CD1c-positive myeloid dendritic cell (primary cell): ENCODE data around the gene INTS11.
"Not testable (repeated sequence)": the region's sequence is repeated elsewhere in the genome, so short reads cannot be mapped to it uniquely, and the experiment has no call there.

Source experiments
- DNase-seq: peaks from one replicate; pipeline ENCODE4 v3.0.0-alpha.2; 2016; ENCODE audit errors: extremely low spot score

INTS11 gene

DNA sequence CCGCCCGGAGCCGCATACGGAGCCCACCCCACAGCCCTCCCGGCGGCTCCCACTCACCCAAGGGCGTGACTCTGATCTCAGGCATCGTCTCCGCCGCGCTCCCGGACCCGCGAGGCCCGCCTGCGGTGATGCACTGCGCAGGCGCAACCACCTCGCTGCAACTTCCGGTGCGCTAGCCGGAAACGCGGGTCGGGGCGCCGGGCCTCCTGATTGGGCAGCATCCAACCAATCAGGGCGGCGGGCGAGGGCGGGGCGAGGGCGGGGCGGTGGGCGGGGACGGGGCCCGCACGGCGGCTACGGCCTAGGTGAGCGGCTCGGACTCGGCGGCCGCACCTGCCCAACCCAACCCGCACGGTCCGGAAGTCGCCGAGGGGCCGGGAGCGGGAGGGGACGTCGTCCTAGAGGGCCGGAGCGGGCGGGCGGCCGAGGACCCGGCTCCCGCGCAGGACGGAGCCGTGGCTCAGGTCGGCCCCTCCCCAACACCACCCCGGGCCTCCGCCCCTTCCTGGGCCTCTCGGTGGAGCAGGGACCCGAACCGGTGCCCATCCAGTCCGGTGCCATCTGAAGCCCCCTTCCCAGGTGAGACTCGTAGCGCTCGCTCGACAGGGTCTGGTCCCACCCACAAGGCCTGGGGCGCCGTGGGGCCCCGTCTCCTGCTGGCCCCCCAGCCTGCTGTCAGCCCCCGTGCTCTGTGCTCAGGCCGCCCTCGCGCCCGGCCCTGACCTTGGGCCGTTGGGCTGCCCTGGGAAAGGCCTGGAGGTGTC lies at the start of gene INTS11, which contains the start of gene CPTP:
Gene INTS11 (minus strand): TSS at position 137 of the 764 bp plus-strand sequence. CDS start 52 bp downstream, at position 85.
Gene CPTP (plus strand): TSS at position 279 of the 764 bp plus-strand sequence. CDS start 2,109 bp downstream, outside the sequence.
- DNase-seq: peak; percentile 96

DNA sequence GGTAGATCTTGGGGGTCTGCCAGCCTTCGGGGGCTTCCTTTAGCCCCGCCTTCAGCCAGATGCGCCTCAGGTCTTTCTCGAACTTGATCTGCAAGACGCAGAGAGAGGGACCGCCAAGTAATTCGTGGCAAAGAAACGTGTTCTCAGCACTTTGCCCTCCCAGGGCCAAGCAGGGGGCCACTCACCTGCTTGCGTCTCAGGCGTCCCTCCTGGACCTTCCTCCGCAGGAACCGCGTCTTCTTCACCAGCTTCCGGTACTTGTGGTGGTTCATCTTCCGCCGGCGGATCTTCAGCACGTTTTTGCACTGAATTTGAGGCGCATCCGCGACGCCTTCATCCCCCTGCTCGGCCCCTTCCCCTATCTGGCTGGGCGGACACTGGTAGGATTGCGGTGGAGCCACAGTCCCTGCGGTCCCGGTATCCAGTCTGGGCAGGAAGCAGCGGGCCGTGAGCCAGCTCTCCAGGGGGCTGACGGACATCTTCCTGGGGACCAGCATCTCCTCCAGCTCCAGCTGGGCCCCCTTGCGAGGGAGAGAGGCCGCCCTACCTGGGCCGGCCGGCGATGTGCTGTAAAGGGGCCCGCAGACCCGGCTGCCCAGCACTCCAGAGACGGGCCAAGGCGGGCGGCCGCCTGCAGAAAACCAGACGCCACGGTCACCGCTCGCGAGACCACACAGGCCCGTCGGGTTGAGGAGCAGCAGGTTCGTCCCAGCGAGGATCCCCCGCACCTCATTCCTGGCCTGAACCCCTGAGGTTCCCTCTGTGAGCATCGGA lies 49.5 kb upstream of the INTS11 start:
- DNase-seq: no peak

DNA sequence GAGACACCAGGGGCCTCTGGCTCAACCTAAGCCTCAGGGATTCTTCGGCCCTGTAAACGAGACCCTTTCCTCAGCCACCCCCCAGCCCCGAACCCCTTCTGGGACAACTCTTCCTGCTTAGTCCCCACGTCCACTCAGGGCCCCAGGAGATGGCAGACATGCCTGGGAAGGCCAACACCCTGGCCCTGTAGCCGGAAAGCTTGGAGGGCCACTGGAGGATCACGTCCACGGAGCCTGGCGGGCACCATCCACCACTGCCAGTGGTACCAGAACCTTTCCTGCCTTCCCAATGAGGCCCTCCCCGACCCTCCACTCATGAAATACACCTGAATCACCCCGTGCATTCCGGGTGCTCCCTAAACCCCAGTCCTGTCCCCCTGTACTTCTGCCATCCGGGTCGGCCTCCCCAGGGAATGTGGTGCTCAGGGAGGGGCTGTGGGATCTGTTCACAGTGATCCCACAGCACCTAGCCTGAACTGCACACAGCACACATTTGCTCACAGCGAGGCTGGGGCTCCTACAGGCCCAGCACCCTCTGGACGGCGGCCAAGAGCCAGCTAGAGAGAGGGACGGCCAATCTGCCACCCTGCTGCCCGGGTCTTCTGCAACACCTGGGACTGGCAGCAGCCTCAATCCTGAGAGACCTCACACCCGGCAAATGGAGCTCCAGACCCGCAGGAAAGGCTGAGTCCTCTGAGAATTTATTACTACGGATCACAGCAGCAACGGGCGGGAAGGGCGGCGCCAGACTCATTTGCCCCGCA lies 48.8 kb upstream of the INTS11 start:
- no peak for DNase-seq

DNA sequence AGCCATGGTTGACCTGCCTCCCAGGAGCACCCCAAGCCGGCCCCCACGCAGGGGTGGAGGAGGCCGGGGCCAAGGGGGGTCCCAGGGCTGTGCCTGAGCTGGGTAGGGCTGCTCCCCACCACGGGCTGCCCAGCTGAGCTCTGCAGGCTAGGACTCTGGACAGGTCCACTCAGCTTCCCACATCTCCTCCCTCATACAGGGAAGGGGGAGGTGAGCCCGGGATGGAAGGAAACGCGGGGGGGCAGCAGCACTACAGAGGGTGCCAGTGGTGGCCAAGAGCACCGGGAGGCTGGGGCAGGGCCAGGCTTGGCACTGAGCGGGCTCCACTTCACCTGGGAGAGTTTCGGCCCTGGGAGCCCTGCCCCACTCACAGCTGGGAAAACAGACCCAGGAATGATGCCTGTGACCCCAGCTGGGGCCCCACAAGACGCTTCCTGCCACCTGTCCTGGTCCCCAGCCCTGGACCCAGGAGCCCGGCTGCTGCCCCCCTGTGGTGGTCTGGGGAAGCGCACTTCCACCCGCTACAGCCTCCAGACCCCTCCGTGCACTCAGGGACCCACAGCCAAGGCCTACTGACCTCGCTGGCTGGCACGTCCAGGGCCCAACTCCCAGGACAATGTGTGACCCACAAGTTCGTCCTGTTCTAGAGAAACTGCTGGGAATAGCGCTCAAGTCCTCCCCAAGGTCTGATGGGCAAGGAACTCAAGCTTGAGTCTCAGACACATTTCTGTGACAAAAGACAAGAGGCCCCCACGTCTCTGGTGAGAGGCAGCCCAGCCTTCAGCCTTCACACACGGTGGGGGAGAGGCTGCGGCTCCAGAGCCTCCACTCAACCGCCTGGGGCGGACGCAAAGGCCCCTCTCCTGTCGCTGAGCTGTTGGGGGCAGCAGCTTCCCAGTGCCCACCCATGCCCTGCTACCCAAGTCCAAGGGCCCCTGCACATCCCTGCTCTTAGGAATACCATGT lies 47.6 kb upstream of the INTS11 start:
- peak; percentile 69 for DNase-seq

DNA sequence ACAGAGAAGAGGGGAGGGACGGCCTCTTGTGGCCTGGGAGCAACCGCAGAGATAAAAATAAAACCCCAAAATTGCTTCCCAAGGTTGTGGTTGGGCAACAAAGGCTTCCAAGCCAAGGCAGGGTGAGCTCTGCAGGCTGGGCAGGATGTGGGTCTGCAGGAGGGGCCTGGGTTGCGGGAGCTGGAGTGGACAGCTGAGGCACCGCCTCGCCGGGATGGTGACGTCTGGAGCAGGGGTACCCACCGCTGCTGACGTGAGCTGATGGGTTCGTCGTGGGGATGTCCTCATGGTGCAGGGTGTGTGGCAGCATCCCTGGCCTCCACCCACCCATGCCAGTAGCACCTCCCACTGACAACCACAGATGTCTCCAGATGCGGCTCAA lies 46.9 kb upstream of the INTS11 start:
- no peak for DNase-seq

DNA sequence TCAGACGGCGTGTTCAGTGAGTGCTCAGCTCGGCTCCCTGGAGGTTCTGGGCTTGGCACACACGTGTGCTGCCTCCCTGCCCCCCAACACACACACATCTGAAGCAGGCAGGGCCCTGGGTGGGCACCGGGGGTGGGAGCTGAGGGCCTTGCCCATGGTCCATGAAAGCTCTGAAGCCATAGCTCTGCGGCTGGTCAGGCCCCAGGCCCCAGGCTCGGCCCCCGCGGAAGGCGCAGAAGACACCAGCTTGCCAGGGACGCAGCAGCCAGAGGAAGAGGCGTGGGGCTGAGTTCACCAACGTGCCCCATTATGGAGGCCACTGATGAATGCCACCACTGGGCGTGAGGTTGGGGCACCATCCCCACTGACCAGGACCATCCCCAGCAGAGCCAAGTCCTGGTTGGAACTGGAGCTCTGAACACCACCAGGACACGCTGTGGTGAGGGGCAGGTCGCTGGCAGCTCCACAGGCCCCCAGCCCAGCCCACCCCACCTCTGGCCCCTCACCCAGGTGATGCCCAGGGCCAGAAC lies 46.4 kb upstream of the INTS11 start:
- DNase-seq: no peak

DNA sequence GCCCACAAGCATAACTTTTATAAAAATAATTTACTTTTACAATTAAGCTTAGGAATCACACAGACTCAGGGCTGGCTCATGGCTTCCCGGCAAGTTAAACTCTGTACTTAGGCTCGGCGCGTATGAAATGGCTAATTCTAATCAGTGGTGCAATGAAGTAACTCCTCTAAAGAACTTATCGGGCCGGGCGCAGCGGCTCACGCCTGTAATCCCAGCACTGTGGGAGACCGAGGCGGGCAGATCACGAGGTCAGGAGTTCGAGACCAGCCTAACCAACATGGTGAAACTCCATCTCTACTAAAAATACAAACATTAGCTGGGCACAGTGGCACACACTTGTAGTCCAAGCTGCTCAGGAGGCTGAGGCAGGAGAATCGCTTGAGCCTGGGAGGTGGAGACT lies 45.6 kb upstream of the INTS11 start:
- DNase-seq: not testable (repeated sequence)

DNA sequence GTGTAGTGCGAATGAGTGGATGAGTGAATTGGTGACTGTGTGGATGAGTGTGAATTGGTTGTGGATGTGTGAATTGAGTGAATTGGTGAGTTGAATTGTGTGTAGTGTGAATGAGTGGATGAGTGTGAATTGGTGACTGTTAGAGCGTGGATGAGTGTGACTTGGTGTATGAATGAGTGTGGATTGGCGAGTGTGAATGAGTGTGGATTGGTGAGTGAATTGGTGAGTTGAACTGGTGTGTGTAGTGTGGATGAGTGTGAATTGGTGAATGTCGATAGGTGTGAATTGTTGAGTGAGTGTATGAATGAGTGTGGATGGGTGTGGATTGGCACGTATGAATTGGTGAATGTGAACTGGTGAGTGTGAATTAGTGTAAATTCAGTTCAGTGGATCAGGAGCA lies 42.9 kb upstream of the INTS11 start:
- no peak for DNase-seq

DNA sequence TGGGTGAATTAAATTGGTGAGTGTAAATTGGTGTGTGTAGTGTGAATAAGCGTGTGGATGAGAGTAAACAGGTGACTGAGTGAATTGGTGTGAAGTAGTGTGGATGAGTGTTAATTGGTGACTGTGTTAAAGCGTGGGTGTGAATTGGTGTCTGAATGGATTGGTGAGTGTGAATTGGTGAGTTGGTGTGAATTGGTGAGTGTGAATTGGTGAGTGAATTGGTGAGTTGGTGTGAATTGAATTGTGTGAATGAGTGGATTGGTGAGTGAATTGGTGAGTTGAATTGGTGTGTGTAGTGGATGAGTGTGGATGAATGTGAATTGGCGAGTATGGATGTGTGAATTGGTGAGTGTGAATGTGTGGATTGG lies 42.2 kb upstream of the INTS11 start:
- DNase-seq: no peak

DNA sequence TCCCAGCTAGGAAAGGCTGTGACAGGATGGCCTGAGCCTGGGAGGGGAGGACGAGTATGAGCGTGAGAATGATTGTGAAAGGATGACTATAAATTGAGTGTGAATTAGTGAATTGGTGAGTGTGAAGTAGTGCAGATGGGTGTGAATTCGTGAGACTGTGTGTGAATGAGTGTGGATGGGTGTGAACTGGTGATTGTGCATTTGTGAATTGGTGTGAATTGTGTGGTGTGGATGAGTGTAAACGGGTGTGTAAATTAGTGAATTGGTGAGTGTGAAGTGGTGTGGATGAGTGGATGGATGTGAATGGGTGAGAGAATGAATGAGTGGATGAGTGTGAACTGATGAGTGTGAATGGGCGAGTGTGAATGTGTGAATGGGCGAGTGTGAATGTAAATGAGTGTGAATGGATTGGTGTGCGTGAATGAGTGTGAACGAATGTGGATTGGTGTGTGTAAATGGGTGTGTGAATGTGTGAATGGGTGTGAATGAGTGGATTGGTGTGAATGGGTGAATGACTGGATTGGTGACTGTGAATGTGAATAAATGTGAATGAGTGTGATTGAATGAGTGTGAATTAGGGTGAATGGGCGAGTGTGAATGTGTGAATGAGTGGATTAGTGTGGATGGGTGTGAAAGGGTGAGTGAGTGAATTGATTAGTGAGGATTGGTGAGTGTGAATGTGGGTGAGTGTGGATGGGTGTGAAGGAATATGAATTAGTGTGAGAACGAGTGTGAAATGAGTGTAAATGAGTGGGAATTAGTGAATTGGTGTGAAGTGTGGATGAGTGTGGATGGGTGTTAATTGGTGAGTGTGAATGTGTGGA lies 41.6 kb upstream of the INTS11 start:
- no peak for DNase-seq

DNA sequence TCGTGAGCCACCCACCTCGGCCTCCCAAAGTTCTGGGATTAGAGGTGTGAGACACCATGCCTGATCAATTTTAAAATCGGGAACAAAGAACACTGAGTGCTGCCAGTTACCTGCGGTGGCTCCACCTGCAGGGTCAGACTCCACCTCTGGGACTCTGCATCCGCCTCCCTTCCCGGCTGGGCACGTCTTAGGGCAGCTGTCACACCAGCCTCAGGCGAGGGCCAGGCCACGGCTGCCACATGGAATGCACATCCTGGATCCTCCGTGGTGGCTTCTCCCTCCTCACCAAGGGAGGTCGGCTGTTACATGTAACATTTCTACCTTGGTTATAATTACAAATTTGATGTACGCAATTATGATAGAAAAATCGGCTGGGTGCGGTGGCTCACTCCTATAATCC lies 39.8 kb upstream of the INTS11 start:
- no peak for DNase-seq

DNA sequence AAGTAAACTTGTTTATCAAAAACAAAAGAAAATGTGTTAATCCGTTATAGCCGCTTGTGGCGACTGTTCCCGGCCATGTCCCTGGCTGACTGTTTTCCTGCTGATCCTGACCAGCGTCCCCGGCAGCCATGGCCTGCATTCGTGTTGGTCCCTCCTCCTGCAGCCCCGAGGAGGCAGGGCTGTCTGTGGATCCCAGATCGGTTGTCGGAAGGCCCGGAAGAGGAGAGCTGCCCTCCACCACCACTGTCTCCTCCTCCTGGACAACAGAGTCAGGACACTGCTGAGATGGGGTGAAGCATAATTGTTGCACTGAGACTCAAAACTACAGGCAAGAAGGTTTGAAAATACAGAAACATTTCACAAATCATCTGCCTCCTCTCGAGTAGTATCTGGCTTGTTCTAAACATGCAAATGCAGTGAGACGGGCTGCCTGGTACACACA lies 37.5 kb upstream of the INTS11 start:
- DNase-seq: no peak

DNA sequence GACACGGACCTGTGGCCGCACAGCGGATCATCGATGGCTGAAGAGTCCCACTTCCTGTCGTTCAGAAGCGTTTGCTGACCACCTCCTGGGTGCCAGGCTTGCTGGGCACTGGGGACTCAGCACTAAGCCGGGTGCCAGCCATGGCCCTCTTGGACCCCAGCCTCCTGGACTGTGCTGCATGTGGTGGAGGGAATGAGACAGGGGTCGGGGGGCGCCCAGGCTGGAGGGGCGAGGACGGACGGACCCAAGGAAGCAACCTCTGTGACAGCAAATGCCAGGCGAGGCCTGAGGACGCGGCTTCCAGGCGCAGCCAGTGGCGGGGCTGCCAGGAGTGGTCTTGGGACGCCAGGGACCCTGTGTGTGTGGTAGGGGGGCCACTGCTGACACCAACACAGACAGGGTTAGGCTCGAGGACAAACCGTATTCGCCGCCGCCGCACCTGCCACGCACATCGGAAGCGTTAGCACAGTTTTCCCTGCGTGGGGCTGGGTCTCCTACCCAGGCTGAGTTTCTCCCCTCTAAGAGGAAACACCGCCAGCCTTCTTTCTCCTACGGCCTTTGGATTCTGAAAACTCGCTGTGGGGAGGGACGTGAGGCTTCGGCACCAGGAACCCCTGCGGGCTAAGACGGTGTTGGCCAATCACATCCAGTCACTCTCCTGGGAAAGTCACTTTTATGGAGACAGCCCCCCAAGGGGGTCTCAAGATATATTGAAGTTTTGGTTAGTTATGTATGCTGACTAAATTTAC lies 36.9 kb upstream of the INTS11 start:
- no peak for DNase-seq

DNA sequence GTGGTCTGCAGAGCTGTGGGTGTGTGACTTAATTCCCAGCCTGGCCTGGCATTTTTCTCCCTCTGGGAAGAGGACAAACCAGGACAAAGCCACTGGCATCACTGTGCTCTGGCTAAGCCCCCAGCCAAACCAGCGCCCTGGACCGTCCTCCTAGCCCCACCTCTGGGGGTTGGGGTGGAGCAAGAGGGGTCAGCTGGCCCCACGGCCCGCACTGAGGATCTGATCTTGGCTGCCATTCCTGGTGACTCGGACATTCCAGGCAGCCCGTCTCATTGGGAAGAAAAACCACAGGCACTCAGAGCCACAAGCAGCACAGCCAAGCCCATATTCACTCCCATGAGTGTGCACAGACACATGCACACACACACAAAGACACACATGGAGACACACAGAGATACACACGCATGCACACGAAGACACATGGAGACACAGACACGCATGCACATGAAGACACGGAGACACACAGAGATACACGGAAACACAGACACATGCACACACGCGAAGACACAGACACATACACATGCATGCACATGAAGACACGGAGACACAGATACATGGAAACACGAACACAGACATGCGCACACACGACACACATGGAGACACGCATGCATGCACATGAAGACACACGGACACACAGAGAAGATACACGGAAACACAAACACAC lies 36.2 kb upstream of the INTS11 start:
- no peak for DNase-seq

DNA sequence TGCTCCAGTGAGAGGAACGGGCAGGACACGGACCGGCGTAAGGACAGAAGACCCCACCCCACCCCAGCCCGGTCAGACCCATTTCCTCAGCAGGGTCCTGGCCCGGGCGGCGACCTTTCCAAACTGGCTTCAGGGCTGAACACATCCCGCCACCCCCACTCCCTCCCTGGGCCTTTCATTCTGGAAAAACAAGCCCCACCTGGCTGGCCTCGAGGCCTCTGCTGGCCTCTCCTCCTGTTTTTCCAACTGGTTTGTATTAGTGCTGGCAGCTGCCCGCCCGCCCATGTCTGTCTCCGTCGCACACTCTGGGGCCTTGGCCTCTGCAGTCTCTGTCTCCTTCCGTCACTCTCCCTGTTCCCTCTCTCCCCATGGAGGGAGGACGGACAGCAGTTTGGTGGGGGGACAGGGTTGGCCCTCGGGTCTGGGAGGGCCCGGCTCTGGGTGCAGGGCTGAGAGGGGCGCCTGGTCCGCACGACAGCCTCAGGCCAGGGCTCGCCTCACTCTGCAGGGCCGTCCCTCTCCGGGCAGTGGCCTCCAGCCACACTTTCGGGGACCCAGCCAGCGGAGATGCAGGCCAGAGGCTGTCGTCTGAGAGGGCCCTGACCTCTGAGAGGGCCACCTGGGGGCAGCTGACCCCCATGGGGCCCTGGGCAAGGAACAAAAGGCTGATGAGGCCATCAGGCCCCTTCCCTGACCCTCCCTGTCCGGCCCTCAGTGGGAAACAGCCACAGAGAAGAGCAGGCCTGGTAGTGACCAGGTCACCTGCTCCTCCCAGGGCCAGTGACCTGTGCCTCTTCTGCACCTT lies 35.4 kb upstream of the INTS11 start:
- DNase-seq: no peak

DNA sequence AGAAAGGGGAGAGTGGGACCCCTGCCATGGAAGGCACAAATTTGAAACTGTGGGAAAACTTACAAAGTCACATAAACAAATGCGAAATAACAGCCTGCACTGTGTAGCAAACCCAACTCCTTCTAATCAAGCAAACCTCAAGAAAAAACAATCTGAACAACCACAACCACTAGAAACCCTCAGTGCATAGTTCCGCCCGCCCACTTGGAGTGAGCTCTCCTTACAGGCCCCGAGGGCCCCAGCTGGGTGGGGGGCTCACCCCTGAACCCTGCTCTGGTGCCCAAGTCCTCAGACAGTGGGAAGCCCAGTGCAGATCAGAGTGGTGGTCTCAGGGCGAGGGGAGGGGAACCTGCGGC lies 34.8 kb upstream of the INTS11 start:
- no peak for DNase-seq

DNA sequence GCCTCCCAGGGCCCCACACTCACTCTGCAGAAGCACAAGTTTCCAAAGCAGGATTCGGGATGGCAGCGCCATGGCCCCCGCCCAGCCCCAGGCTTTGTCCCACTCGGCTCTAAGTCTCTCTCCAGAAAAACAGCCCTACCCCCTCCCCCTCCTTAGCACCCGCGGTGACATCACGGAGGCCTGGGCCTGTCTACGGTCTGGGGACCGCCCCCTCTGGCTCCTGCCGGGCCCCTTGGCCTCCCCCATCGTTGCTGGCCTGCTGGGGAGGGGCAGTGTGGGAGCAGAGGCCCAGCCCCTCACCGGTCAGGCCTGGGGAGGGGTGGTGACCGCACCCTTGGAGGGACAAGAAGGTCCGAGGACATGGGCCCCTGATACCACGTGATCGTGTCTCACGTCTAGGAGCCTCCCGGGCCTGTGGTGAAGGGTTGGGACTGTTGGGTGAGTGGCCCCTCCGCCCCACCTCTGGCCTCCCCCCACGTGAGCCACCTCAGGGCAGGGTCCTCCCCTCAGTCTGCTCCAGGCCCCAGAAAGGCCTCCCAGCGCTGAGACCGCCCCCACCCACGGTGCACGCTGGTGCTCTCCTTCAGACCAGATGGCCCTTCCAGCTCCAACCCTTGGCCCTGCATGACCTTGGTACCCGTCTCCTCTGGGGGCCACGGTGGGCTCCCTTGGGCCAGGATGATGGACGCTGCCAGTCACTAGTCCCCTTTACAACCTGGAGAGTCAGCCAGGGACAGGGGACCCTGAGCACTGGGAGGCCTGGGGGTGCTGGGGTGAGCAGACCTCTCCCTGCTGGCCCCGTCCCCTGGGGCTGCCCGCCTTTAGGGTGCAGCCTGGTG lies 34.2 kb upstream of the INTS11 start, which contains the start of gene MXRA8:
Gene MXRA8 (minus strand): TSS at position 123 of the 839 bp plus-strand sequence. CDS start 51 bp downstream, at position 72.
- no peak for DNase-seq
